Heart left ventricle (tissue), 13 donors: ENCODE data around the gene LRP1-AS.

Source experiments
- POLR2A ChIP-seq, 2 donors: fragments of 450-650 bp; IDR thresholded peaks; one replicate each; pipeline ENCODE4 v1.6.1; 2017; ENCODE audit warnings: antibody characterized with exemption in 2 of 2, mild to moderate bottlenecking in 2 of 2, moderate library complexity in 2 of 2
- TF ChIP-seq, protein P1 (sequence below), 12 donors: fragments of 200-600 bp; sonication (generic) in 4 of 12; IDR thresholded peaks; one replicate each; pipeline versions ENCODE4 v1.5.0 to v1.8.0; 2018 to 2022; ENCODE audit warnings: antibody characterized with exemption in 12 of 12, mild to moderate bottlenecking in 5 of 12
- donor health status: ischemic (EF 13 %, LVEDD 7.1; RV severe dilation, severe dysfunction).
- donor health status: DM: no; HTN: yes; CAD: no.
- donor health status: DM: no; HTN: no; CAD: no.
- donor health status: ischemic (EF 25% LVEDD 6.9; RV normal size, moderate dysfunction).
- donor health status: ischemic (EF 25% LVEDD 5.7; RV mildly dilated, moderate dysfunction).
- donor health status: ischemic (EF 35%, LVEDD 5.7; RV mildly dilated, moderate dysfunction).
- donor health status: nonischemic (EF 11% LVEDD 7.7; RV severe dilation, severe dysfunction).
- donor health status: DM: yes; HTN: yes; CAD: no.
- donor health status: PGD.
- donor health status: ischemic (EF 29% LVEDD 5.4; RV normal size, mild dysfunction).
- donor health status: nonischemic (EF 23%, LVEDD 6.1; RV moderate dilation, normal function).

- TF ChIP-seq, protein P1, sequence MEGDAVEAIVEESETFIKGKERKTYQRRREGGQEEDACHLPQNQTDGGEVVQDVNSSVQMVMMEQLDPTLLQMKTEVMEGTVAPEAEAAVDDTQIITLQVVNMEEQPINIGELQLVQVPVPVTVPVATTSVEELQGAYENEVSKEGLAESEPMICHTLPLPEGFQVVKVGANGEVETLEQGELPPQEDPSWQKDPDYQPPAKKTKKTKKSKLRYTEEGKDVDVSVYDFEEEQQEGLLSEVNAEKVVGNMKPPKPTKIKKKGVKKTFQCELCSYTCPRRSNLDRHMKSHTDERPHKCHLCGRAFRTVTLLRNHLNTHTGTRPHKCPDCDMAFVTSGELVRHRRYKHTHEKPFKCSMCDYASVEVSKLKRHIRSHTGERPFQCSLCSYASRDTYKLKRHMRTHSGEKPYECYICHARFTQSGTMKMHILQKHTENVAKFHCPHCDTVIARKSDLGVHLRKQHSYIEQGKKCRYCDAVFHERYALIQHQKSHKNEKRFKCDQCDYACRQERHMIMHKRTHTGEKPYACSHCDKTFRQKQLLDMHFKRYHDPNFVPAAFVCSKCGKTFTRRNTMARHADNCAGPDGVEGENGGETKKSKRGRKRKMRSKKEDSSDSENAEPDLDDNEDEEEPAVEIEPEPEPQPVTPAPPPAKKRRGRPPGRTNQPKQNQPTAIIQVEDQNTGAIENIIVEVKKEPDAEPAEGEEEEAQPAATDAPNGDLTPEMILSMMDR (IDR thresholded peaks at IDR 0.05), result no peak
- TF ChIP-seq POLR2A (IDR thresholded peaks at IDR 0.05), result no peak
These were observed 10.3 kb upstream of the LRP1-AS start for GRCh38 chr12:57157588-57158173.
